ENCODE data around the gene PARD3.

PARD3 gene

DNA sequence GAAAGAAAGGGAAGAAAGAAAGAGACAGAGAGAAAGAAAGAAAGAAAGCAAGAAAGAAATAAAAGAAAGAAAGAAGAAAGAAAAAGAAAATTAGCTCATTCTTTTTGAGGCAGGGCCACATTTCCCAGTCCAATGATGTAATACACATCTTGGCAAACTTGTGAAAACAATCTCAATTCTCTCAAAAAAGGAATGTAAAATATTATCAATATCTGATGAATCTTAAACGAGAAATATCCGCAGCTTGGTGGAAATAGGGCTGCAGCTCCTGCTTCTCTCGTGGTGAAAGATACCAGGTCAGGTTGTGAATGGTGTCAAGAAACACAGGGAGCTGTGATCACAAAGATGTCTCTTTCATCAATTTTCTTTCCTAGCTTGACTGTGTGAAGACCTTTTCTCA is 741.0 kb downstream of the PARD3 start:
- in situ Hi-C loops (cut with HindIII; ENCODE audit: low sequenced_read_pairs) = loop anchor here (25.0 kb wide), 1 partner anchor 187 kb away; no protein-coding TSS in a partner anchor

DNA sequence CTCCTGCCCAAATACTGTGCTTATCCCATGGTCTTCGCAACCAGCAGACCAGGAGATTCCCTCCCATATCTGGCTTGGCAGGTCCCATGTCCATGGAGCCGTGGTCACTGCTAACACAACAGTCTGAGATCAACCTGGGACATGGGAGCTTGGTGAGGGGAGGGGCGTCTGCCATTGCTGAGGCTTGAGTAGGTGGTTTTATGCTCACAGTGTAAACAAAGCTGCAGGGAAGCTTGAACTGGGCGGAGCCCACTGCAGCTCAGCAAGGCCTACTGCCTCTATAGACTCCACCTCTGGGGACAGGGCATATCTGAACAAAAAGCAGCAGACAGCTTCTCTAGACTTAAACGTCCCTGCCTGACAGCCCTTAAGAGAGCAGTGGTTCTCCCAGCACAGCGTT is 747.4 kb downstream of the PARD3 start:
- in situ Hi-C loops (cut with HindIII; ENCODE audit: low sequenced_read_pairs) = loop anchor here (25.0 kb wide), 1 partner anchor 180 kb away; no protein-coding TSS in a partner anchor

DNA sequence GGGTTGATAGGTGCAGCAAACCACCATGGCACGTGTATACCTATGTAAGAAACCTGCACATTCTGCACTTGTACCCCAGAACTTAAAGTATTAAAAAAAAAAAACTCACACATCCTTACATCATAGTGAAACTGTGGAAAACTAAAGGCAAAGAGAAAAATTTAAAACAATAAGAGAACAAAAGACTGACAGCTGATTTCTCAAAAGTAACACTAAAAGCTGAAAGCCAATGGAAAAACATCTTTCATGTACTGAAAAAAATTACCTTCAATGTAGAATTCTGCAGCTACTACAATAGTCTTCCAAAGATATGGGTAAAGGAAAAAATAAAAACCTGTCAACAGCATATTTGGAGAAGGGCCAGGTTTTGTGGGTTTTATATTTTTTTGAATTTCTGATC is 751.5 kb downstream of the PARD3 start:
- in situ Hi-C loops (cut with HindIII; ENCODE audit: low sequenced_read_pairs) = loop anchor here (25.0 kb wide), 1 partner anchor 176 kb away; no protein-coding TSS in a partner anchor

DNA sequence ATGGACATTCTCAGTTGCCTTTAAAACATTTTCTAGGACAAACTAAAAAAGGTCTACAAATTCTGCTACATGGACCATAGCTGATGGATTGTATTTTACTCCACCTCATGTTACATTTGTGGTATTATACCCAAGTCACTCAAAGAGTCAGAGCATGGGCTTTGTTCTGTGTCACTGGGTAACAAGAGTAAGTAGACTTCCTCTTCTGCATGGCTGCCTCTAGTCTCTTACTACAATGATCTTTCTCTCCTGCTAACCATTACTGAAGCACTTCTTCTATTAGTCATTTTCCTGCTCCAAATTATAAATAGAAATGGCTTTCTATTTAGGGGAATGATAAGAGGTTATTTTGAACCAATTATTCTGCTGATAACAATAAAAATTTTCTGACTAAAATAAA is 753.3 kb downstream of the PARD3 start:
- in situ Hi-C loops (cut with HindIII; ENCODE audit: low sequenced_read_pairs) = loop anchor here (25.0 kb wide), 1 partner anchor 175 kb away; no protein-coding TSS in a partner anchor

Measured in DLD1 (cell line).